Left ventricle myocardium inferior (tissue), 1 donor: ENCODE data around the gene WTAP. TPM values are rescaled to one million over a fixed set of nuclear protein-coding genes. Genes with fewer than 3 reads are reported as not detected.
A peak's percentile ranks its signal among the peaks of the same experiment; 100 is the strongest.

ENCODE experiments used
- DNase-seq: peaks from one replicate; pipeline ENCODE4 v3.0.0-alpha.2; 2020
- H3K27ac ChIP-seq: fragments of 200-600 bp; replicated peaks from 2 replicates; pipeline ENCODE4 v1.8.0; 2021
- H3K27me3 ChIP-seq: fragments of 200-600 bp; 2 replicates; pipeline ENCODE4 v1.8.0; 2021; ENCODE audit warnings: low read depth
- H3K36me3 ChIP-seq: fragments of 200-600 bp; 2 replicates; pipeline ENCODE4 v1.8.0; 2021
- H3K4me1 ChIP-seq: fragments of 200-600 bp; 2 replicates; pipeline ENCODE4 v1.8.0; 2021
- H3K4me3 ChIP-seq: fragments of 200-600 bp; 2 replicates; pipeline ENCODE4 v1.8.0; 2021; ENCODE audit warnings: mild to moderate bottlenecking, moderate library complexity
- H3K9me3 ChIP-seq: fragments of 200-600 bp; replicated peaks from 2 replicates; pipeline ENCODE4 v1.8.0; 2021
- CTCF ChIP-seq: fragments of 200-600 bp; IDR thresholded peaks from 2 replicates; pipeline ENCODE4 v1.8.0; 2021; ENCODE audit warnings: antibody characterized with exemption, mild to moderate bottlenecking, borderline replicate concordance
- intact Hi-C: fragments of 100-400 bp; cut with micrococcal nuclease; formaldehyde crosslinking; loops from one replicate; pipeline ENCODE4 v1.11.0; 2022
- total RNA-seq: library from RNA; stranded (reverse); fragmentation: NEBNext Ultra II Directional; extraction: Animal tissue kit (Norgen Biotek cat#: 25700); gene quantifications from one replicate; pipeline ENCODE4 v1.2.1, GENCODE V29; 2021
- donor health status: DM: no; HTN: yes; CAD: no; lungs with severe emphysema.

Gene WTAP
- total RNA-seq, 1 donor from 2014 or later, result 47.5 TPM

GRCh38 chr6:159758031-159759001, 31.0 kb downstream of the WTAP start:
- no peak for TF ChIP-seq CTCF
- Histone ChIP-seq H3K27ac (no peak overlapping the region), H3K9me3 (no peaks in the 10 kb centered on the region), H3K4me1 (peaks cover 37% of the 10 kb centered on the region), H3K4me3 (no peak overlapping the region), H3K27me3 (no peaks in the 10 kb centered on the region), H3K36me3 (peaks cover 50% of the 10 kb centered on the region)
- intact Hi-C loops, result no loop called here
- DNase-seq, result no peak

- Histone ChIP-seq H3K9me3 (no peaks in the 10 kb centered on the region), H3K36me3 (peaks cover 44% of the 10 kb centered on the region), H3K4me1 (peaks cover 36% of the 10 kb centered on the region), H3K27ac (no peak overlapping the region), H3K27me3 (no peaks in the 10 kb centered on the region), H3K4me3 (no peak overlapping the region)
- intact Hi-C loops, result no loop called here
- no peak for TF ChIP-seq CTCF
- no peak for DNase-seq
Measured at GRCh38 chr6:159759645-159760044, 32.3 kb downstream of the WTAP start.

DNA sequence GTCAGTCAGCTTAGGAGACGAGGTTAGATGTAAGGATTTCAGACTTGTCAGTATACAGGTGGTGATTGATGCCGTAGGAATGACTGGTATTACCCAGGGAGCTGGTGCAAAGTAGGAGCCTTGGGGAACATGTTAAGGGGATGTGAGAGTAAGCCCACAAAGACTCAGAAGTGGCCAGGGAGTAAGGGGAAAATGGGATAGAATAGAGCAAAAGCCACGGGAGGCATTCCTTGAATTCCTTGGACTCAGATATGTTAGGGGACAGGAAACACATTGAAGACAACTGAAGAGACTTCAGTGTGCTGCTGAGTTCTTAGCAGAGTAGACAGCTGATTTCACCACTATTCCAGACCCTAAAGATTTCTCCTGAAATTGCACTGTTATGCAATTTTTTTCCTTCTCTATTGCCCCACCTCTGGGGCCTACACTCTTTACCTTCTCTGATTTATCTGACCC, 33.3 kb downstream of the WTAP start:
- H3K4me1 ChIP-seq, result peaks cover 28% of the 10 kb centered on the region
- intact Hi-C loops, result no loop called here
- H3K27ac ChIP-seq, result peak overlapping the region; percentile 99

GRCh38 chr6:159761129-159761872, 34.0 kb downstream of the WTAP start:
- no peaks in the 10 kb centered on the region for H3K27me3 ChIP-seq
- H3K4me1 ChIP-seq, result peaks cover 28% of the 10 kb centered on the region
- no peaks in the 10 kb centered on the region for H3K9me3 ChIP-seq
- TF ChIP-seq CTCF, result no peak
- peak overlapping the region; percentile 99 for H3K27ac ChIP-seq
- DNase-seq, result no peak
- intact Hi-C loops, result no loop called here
- peaks cover 36% of the 10 kb centered on the region for H3K36me3 ChIP-seq
- peak overlapping the region; percentile 87 for H3K4me3 ChIP-seq

More for the DNA sequence above, 33.3 kb downstream of the WTAP start:
- Histone ChIP-seq H3K36me3 (peaks cover 41% of the 10 kb centered on the region), H3K9me3 (no peaks in the 10 kb centered on the region), H3K27me3 (no peaks in the 10 kb centered on the region), H3K4me3 (peak overlapping the region; percentile 87)
- DNase-seq, result no peak
- TF ChIP-seq CTCF, result no peak

GRCh38 chr6:159761873-159762680, 34.8 kb downstream of the WTAP start, which contains the start of gene ACAT2:
TSS of gene ACAT2 (plus strand) at chr6:159762045. CDS start at chr6:159762088, 43 bp downstream.
- Histone ChIP-seq H3K9me3 (no peaks in the 10 kb centered on the region), H3K36me3 (peaks cover 35% of the 10 kb centered on the region), H3K4me1 (peaks cover 28% of the 10 kb centered on the region), H3K27ac (peak within 1 kb of the TSS; percentile 99), H3K27me3 (no peaks in the 10 kb centered on the region), H3K4me3 (peak within 1 kb of the TSS; percentile 87)
- peak; percentile 32 for TF ChIP-seq CTCF
- peak; percentile 95 for DNase-seq
- intact Hi-C loops, result no loop called here
